Colonic mucosa (tissue), 4 donors: ENCODE data around the gene EYA3. TPM values are rescaled to one million over a fixed set of nuclear protein-coding genes. Genes with fewer than 3 reads are reported as not detected.

Experiments
- DNase-seq: peaks from one replicate; pipeline ENCODE4 v3.0.0-alpha.2; 2020
- H3K27ac ChIP-seq: fragments of 200-600 bp; one replicate; pipeline ENCODE4 v1.8.0; 2021
- H3K27me3 ChIP-seq: fragments of 200-600 bp; one replicate; pipeline ENCODE4 v1.8.0; 2021
- H3K36me3 ChIP-seq: fragments of 200-600 bp; one replicate; pipeline ENCODE4 v1.8.0; 2021
- H3K4me1 ChIP-seq: fragments of 200-600 bp; one replicate; pipeline ENCODE4 v1.8.0; 2021; ENCODE audit warnings: mild to moderate bottlenecking
- H3K4me3 ChIP-seq: fragments of 200-600 bp; one replicate; pipeline ENCODE4 v1.8.0; 2021
- H3K9ac ChIP-seq, 2 donors: one replicate each; pipeline ENCODE4 v1.7.0; 2013; ENCODE audit warnings: control low read depth in 2 of 2, low read depth in 2 of 2, low read length in 2 of 2
- H3K9me3 ChIP-seq: fragments of 200-600 bp; one replicate; pipeline ENCODE4 v1.8.0; 2021
- CTCF ChIP-seq: fragments of 200-600 bp; IDR thresholded peaks from one replicate; pipeline ENCODE4 v1.8.0; 2022; ENCODE audit warnings: antibody characterized with exemption, mild to moderate bottlenecking
- intact Hi-C: fragments of 100-400 bp; cut with DNase I; formaldehyde crosslinking; loops from one replicate; pipeline ENCODE4 v1.14.1; 2022
- total RNA-seq, 2 donors: library from RNA; stranded (reverse); fragmentation: NEBNext Ultra II Directional in 1 of 2; extraction: Animal tissue kit (Norgen Biotek cat#: 25700) in 1 of 2; gene quantifications; one replicate each; pipeline ENCODE4 v1.2.1, GENCODE V29; 2021
- donor health status: healthy.
- donor health status: DM: no; HTN: no; CAD: no.
- donor health status: DM: no; HTN: no; CAD: no.

Gene EYA3
- total RNA-seq, 2 donors from 2014 or later = 21.8 to 27.6 TPM

- no peak for DNase-seq
- H3K36me3 ChIP-seq = no peaks in the 10 kb centered on the region
- TF ChIP-seq CTCF = no peak
- H3K4me1 ChIP-seq = no peaks in the 10 kb centered on the region
- H3K9me3 ChIP-seq = no peaks in the 10 kb centered on the region
- no peak overlapping the region for H3K4me3 ChIP-seq
- no peak overlapping the region for H3K27ac ChIP-seq
- intact Hi-C loops = no loop called here
- H3K27me3 ChIP-seq = no peaks in the 10 kb centered on the region
- H3K9ac ChIP-seq = no peak overlapping the region
Measured at GRCh38 chr1:28126783-28127490, 38.5 kb upstream of the EYA3 start.

DNA sequence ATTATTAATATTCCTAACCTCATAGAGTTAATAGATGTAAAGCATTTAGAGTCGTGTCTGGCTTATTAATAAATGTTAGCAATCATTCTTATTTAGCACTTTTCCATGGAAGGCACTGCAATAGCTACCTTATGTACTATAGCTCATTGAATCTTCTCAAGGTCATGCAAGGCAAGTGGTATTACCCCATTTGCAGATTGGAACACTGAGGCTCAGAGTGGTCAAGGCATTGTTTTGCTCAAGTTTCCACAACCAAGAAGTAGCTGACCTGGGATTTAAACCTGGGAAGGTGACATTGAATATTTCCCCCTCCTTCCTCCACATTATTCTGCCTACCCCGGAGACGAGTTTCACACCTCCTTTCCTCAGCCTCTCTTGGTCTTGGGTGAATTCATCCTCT is 37.8 kb upstream of the EYA3 start:
- DNase-seq = no peak
- Histone ChIP-seq H3K4me3 (no peak overlapping the region), H3K4me1 (no peaks in the 10 kb centered on the region), H3K36me3 (no peaks in the 10 kb centered on the region), H3K9ac (no peak overlapping the region), H3K9me3 (no peaks in the 10 kb centered on the region), H3K27ac (peak overlapping the region; percentile 22), H3K27me3 (no peaks in the 10 kb centered on the region)
- TF ChIP-seq CTCF = no peak
- intact Hi-C loops = no loop called here

GRCh38 chr1:28123461-28123961 is 35.1 kb upstream of the EYA3 start:
- Histone ChIP-seq H3K9me3 (no peaks in the 10 kb centered on the region), H3K4me1 (no peaks in the 10 kb centered on the region), H3K4me3 (no peak overlapping the region), H3K36me3 (no peaks in the 10 kb centered on the region), H3K27ac (no peak overlapping the region), H3K9ac (no peak overlapping the region), H3K27me3 (no peaks in the 10 kb centered on the region)
- no peak for DNase-seq
- TF ChIP-seq CTCF = no peak
- intact Hi-C loops = no loop called here

- no peak overlapping the region for H3K27ac ChIP-seq
- intact Hi-C loops = no loop called here
- no peak for TF ChIP-seq CTCF
Measured at GRCh38 chr1:28122183-28122582, 33.8 kb upstream of the EYA3 start.

GRCh38 chr1:28119556-28119955 is 31.1 kb upstream of the EYA3 start:
- no peak for TF ChIP-seq CTCF
- no peak overlapping the region for H3K27ac ChIP-seq
- H3K9ac ChIP-seq = no peak overlapping the region
- H3K9me3 ChIP-seq = no peaks in the 10 kb centered on the region
- H3K4me3 ChIP-seq = no peak overlapping the region
- H3K4me1 ChIP-seq = no peaks in the 10 kb centered on the region
- H3K27me3 ChIP-seq = no peaks in the 10 kb centered on the region
- no peaks in the 10 kb centered on the region for H3K36me3 ChIP-seq
- intact Hi-C loops = no loop called here
- DNase-seq = no peak

More at GRCh38 chr1:28122183-28122582, 33.8 kb upstream of the EYA3 start:
- no peaks in the 10 kb centered on the region for H3K36me3 ChIP-seq
- no peaks in the 10 kb centered on the region for H3K4me1 ChIP-seq
- no peaks in the 10 kb centered on the region for H3K9me3 ChIP-seq
- H3K4me3 ChIP-seq = no peak overlapping the region
- no peak overlapping the region for H3K9ac ChIP-seq
- no peaks in the 10 kb centered on the region for H3K27me3 ChIP-seq
- no peak for DNase-seq
